K562 treated with DMSO at 1 percent for 4 hours (cell line): ENCODE measurements around the gene KRTDAP. TPM values are rescaled to one million over a fixed set of nuclear protein-coding genes. Genes with fewer than 3 reads are reported as not detected.

Experiments
- total RNA-seq: library from RNA; unstranded; fragments of 300-600 nt; gene quantifications from 2 replicates; pipeline ENCODE4 v1.2.3, GENCODE V29; 2022; ENCODE audit not compliant: insufficient read depth

Gene KRTDAP, protein sequence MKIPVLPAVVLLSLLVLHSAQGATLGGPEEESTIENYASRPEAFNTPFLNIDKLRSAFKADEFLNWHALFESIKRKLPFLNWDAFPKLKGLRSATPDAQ
- total RNA-seq, result not detected in 2 replicates

DNA sequence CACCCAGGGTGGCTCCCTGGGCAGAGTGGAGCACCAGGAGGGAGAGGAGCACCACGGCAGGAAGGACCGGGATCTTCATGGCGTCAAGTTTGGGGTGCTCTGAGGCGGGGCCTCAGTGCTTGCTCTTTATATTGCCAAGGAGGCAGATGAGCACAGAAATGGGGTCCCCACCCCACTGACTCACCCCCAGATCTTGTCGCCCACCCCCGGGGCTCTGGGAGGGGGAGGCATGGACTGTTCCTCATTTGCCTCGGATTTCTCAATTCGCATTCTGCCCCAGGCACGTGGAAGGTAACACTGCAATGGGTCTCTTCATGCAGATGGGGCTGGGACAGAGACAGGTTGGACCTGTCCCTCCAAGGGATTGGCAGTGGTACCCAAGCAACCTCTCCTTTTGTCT lies at the start of gene KRTDAP:
Gene KRTDAP (minus strand): TSS at position 101 of the 400 bp plus-strand sequence. CDS start 22 bp downstream, at position 79.

DNA sequence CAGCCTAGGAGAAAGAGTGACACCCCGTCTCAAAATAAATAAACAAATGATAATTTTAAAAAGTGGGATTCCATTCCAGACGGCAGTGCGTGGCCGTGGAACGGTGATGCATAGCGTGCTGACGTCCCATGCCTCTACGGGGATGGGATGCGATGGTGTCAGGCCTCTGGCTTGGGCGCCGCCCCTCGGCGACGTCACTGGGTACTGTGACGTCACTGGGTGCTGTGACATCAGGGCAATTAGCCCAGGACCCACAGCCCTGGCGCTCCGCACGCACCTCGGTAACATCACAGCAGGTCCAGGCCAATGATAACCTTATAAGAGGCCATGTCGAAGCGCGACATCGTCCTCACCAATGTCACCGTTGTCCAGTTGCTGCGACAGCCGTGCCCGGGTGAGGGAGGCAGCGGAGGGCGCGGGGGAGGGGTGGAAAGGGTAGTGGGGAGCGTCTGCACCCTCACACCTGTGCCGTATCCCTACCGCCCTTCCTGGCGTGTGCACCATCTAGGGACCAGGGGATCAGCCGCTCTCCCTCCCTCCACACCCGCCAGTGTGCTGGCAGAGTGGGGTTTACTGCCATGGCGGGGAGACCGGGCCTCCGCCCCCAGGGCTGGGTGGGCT lies 43.0 kb upstream of the KRTDAP start, which contains the start of gene GAPDHS:
Gene GAPDHS (plus strand): TSS at position 256 of the 621 bp plus-strand sequence. CDS start 72 bp downstream, at position 328.

DNA sequence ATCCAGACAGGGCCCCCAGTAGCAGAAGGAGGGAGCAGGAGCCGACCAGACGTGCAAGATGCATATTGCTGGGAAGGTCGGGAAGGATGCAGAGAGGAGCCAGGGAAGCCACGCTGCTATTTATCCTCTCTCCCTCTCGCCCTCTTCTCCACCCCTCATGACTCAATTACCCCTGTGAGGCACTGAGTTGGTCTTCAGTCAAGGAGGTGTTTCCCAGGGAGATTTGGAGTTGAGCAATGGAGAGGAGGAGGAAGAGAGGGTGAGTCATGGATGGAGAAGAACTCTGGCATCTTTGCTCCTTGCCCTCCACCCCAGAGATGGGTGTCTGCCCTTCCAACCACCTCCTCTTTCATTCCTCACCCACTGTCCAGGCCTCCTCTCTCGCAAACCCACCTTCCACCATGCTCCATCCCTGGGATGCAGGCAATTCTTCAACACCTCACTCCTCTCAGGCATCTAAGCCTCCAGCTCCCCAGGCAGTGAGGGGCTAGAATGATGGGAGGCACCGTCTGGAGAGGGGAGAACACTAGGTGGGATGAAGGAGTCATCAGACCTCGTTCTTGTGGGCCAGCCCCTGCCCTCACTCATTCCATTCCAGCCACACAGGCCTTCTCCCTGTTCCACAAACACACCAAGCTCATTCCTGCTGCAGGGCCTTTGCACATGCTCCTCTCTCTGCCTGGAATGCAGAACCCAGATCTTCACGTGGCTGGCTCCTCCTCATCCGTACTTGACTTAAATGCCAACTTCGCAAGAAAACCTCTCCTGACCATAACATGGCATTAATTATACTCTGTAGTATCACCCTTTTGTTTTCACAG lies 38.2 kb upstream of the KRTDAP start, which contains the start of gene SBSN:
Gene SBSN (minus strand): TSS at position 94 of the 821 bp plus-strand sequence. CDS start 30 bp downstream, at position 64.

DNA sequence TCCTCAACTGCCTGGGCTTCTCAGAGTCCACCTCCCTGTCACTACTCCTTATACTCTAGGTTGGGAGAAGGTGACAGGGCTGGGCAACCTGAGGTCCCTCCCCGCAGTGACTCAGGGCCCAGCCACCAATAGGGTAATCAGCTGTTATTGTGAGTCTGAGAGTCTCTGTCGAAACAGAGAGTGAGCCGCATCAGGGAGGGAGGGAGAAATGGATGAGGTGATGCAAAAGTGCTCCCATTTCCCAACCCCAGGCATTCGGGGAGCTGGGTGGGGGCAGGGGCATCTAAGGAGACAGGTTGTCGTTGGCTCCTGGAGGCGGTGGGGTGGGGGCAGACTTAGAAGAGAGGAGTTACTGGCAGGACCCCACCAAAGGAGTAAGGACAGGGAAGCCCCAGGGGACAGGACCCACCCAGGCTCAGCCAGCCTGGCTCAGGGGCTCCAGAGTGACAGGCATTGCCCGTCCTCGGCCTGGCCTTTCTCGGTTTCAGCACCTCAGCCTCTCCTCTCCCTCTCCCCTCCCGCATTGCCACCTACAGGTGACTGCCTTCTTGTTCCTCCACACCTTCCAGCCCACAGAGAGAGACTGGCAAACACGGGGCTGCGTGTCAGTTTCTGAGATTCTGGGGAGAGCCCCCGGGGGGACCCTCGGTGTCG lies 23.5 kb upstream of the KRTDAP start, which contains the start of gene DMKN:
Gene DMKN (minus strand): TSS at position 22 of the 654 bp plus-strand sequence. CDS start 174 bp downstream, outside the sequence.

DNA sequence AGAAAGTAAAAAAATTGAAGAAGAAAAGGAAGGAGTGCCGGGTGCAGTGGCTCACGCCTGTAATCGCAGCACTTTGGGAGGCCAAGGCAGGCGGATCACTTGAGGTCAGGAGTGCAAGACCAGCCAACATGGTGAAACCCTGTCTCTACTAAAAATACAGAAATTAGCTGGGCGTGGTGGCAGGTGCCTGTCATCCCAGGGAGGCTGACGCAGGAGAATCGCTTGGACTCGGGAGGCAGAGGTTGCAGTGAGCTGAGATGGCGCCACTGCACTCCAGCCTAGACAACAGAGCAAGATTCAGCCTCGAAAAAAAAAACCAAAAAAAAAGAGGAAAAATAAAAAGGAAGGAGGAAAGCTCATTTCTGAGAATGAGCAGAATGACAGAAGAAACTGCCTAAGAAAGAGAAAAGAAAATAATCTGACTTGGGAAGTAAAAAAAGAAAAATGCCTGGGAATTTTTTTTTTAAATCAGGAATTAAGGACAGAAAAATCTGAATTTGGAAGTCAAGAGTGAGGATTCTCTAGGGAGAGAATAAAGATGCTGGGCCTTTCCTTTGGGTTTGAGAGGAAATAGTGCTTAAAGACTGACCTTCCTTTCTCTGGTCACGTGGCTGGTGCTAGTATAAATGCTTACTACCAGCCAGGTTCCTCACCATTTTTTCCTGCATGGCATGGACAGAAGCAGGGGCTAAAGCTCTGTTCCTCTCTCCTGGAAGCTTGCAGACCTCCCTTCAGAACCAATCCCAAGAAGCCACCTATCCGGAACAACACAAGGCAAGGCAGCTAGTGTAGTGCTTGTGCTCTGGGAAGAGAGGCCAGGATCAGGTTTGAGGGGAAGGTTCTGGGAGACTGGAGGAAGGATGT lies 42.4 kb downstream of the KRTDAP start, which contains the start of gene FFAR2:
Gene FFAR2 (plus strand): TSS at position 652 of the 864 bp plus-strand sequence. CDS start 1,458 bp downstream, outside the sequence.

Other genes starting within 250 kb of the KRTDAP start
- gene LSR, start 241.5 kb downstream of the KRTDAP start, total RNA-seq, result 53.8 and 59.3 TPM in 2 replicates
- gene USF2, start 221.5 kb downstream of the KRTDAP start, total RNA-seq, result 172 and 187 TPM in 2 replicates
- 3.5 and 5.3 TPM in 2 replicates for gene HAMP, start 207.9 kb downstream of the KRTDAP start, total RNA-seq
- 0.54 and 1.9 TPM in 2 replicates for gene MAG, start 198.3 kb downstream of the KRTDAP start, total RNA-seq
- gene CD22, start 161.3 kb downstream of the KRTDAP start, total RNA-seq, result 5.8 and 9.1 TPM in 2 replicates
- gene FFAR1, start 142.6 kb downstream of the KRTDAP start, total RNA-seq, result not detected in 2 replicates
- not detected in 2 replicates for gene FFAR3, start 132.0 kb downstream of the KRTDAP start, total RNA-seq
- gene GPR42, start 119.4 kb downstream of the KRTDAP start, total RNA-seq, result not detected in 2 replicates
- gene FFAR2, start 42.2 kb downstream of the KRTDAP start, total RNA-seq, result not detected in 2 replicates
- not detected in 2 replicates for gene DMKN, start 23.2 kb upstream of the KRTDAP start, total RNA-seq
- not detected in 2 replicates for gene SBSN, start 37.8 kb upstream of the KRTDAP start, total RNA-seq
- gene GAPDHS, start 43.0 kb upstream of the KRTDAP start, total RNA-seq, result not detected in 2 replicates
- 120 and 136 TPM in 2 replicates for gene TMEM147, start 55.2 kb upstream of the KRTDAP start, total RNA-seq
- not detected in 2 replicates for gene ATP4A, start 73.2 kb upstream of the KRTDAP start, total RNA-seq
- not detected in 2 replicates for gene PMIS2, start 95.7 kb upstream of the KRTDAP start, total RNA-seq
- 21.1 and 22.2 TPM in 2 replicates for gene HAUS5, start 122.3 kb upstream of the KRTDAP start, total RNA-seq
- gene RBM42, start 138.6 kb upstream of the KRTDAP start, total RNA-seq, result 186 and 211 TPM in 2 replicates
- gene ETV2, start 151.3 kb upstream of the KRTDAP start, total RNA-seq, result not detected in 2 replicates
- 1,092 TPM in 2 replicates for gene COX6B1, start 157.9 kb upstream of the KRTDAP start, total RNA-seq
- not detected in 2 replicates for gene UPK1A, start 176.1 kb upstream of the KRTDAP start, total RNA-seq
- gene ZBTB32, start 214.1 kb upstream of the KRTDAP start, total RNA-seq, result not detected in 2 replicates
- 21.9 and 25.7 TPM in 2 replicates for gene KMT2B, start 227.5 kb upstream of the KRTDAP start, total RNA-seq